ENCODE data around the gene TOMM40.
A peak's percentile ranks its signal among the peaks of the same experiment; 100 is the strongest.
"Not testable (repeated sequence)": the region's sequence is repeated elsewhere in the genome, so short reads cannot be mapped to it uniquely, and the experiment has no call there.

TOMM40 gene

DNA sequence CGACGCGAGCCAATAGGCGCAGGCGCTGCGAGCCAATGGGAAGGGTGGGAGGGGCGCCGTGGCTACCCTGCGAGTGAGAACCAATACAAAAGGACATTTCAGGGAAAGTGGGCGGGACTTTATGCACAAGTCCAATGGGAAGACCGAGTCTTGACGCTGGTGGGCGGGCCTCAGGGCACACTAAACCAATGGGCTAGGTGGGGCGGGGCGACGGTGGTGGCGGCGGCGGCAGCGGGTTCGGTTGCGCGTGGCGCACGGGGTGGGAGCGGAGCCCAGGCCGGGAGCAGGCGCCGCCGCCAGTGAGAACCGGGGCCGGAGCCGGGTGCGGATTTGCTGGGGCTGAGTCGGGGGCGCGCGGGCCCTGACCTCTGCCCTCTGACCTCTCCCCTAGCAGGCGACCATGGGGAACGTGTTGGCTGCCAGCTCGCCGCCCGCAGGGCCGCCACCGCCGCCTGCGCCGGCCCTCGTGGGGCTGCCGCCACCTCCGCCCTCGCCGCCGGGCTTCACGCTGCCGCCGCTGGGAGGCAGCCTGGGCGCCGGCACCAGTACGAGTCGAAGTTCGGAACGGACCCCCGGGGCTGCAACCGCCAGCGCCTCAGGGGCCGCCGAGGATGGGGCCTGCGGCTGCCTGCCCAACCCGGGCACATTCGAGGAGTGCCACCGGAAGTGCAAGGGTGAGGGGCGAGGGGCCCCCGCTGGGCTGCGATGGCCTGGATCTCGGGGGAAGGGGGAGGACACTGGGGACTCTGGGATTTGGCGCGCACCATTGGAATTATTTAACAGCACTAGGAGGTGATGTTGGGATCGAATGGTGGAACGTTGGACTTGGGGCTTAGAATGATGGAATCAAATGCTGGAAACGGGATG, at the start of gene TOMM40:
Gene TOMM40, plus strand, starts transcription at position 239 of the 867 bp plus-strand sequence. Its CDS starts 162 bp downstream, at position 401.
- DNase-seq (ENCODE audit: low spot score) (no peak), FAIRE-seq (no peak)

DNA sequence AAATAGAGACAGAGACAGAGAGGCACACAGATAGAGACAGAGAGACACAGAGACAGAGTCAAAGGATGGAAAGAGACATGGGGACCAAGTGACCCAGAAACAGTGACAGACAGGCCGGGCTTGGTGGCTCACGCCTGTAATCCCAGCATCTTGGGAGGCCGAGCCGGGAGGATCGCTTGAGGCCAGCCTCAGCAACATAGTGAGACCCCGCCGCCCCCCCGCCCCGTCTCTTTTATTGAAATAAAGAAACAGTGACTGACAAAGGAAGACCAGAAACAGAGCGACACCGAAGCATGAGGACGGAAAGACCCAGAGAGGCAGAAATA, 45.8 kb upstream of the TOMM40 start:
- DNase-seq (ENCODE audit: low spot score) (no peak), FAIRE-seq (no peak)

GRCh38 chr19:44845612-44846454, 45.2 kb upstream of the TOMM40 start, which contains the start of gene NECTIN2:
NECTIN2 (plus strand) TSS chr19:44846297; CDS start chr19:44846526, 229 bp downstream.
- FAIRE-seq (peak; percentile 94), DNase-seq (ENCODE audit: low spot score) (peak; percentile 99)

- no peak for FAIRE-seq
Observed at GRCh38 chr19:44846455-44847143, 44.5 kb upstream of the TOMM40 start.

GRCh38 chr19:44847144-44848035, 43.7 kb upstream of the TOMM40 start:
- FAIRE-seq (no peak), DNase-seq (ENCODE audit: low spot score) (peak; percentile 54)

More at GRCh38 chr19:44846455-44847143, 44.5 kb upstream of the TOMM40 start:
- DNase-seq (ENCODE audit: low spot score): no peak

- FAIRE-seq: no peak
Observed at GRCh38 chr19:44848036-44848811, 42.8 kb upstream of the TOMM40 start.

GRCh38 chr19:44848812-44849447, 42.1 kb upstream of the TOMM40 start:
- no peak for DNase-seq (ENCODE audit: low spot score)
- no peak for FAIRE-seq

More at GRCh38 chr19:44848036-44848811, 42.8 kb upstream of the TOMM40 start:
- no peak for DNase-seq (ENCODE audit: low spot score)

GRCh38 chr19:44850641-44851109, 40.4 kb upstream of the TOMM40 start:
- FAIRE-seq: no peak
- no peak for DNase-seq (ENCODE audit: low spot score)

GRCh38 chr19:44851427-44851826, 39.6 kb upstream of the TOMM40 start:
- no peak for DNase-seq (ENCODE audit: low spot score)

DNA sequence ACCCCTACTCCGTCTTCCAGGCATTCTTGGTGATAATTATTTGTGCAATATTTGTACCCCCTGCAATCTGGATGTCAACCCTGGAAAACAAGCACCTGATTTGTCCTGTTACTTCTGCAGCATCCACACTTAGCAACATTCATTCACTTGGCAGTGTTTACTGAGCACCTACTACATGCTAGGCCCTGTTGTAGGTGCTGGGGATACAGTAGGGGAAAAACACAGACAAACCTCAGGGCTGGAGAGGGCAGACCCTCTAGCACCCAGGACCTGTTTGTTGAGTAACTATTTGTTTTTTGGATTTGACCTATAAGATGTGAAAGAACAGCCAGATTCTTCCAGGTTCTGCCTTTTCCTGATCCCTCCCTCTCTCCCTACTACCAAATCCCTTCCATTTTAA, 35.4 kb upstream of the TOMM40 start:
- FAIRE-seq (no peak), DNase-seq (ENCODE audit: low spot score) (no peak)

More at GRCh38 chr19:44851427-44851826, 39.6 kb upstream of the TOMM40 start:
- FAIRE-seq: no peak

- DNase-seq (ENCODE audit: low spot score) (no peak), FAIRE-seq (no peak)
Observed at GRCh38 chr19:44856421-44857083, 34.5 kb upstream of the TOMM40 start.

DNA sequence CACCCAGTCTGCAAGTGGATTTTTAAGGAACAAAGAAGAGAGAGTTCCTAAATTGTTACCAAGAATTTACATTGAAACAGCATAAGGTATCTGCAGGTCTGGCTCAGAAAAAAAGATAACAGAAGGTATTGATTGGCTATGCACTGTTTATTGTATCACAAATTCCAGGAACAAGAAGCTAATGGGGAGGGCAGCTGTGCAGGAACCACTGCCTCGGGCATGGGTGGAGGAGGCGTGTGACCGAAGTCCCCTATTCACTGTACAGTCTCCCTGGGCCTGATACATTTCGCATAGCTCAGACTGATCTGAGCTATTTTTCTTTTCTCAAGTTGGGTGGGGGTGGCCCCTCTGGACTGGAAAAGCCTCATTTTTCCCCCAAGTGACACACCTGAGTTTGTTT, 33.2 kb upstream of the TOMM40 start:
- no peak for FAIRE-seq
- DNase-seq (ENCODE audit: low spot score): no peak

GRCh38 chr19:44861576-44861975, 29.5 kb upstream of the TOMM40 start:
- not testable (repeated sequence) for FAIRE-seq; DNase-seq (ENCODE audit: low spot score)

DNA sequence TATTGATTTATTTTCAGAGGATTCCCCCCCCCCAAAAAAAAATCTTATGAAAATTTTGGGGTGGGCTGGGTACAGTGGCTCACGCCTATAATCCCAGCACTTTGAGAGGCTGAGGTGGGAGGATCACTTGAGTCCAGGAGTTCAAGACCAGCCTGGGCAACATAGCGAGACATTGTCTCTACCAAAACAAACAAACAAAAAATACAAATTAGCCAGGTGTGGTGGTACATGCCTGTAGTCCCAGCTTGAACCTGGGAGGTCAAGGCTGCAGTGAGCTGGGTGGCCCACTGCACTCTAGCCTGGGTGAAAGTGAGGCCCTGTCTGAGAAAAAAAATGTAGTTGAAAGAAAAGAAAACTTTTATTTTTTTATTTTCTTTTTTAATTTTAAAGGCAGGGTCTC, 27.1 kb upstream of the TOMM40 start:
- DNase-seq (ENCODE audit: low spot score) (no peak), FAIRE-seq (no peak)

GRCh38 chr19:44865196-44865767, 25.8 kb upstream of the TOMM40 start:
- FAIRE-seq (no peak), DNase-seq (ENCODE audit: low spot score) (no peak)

DNA sequence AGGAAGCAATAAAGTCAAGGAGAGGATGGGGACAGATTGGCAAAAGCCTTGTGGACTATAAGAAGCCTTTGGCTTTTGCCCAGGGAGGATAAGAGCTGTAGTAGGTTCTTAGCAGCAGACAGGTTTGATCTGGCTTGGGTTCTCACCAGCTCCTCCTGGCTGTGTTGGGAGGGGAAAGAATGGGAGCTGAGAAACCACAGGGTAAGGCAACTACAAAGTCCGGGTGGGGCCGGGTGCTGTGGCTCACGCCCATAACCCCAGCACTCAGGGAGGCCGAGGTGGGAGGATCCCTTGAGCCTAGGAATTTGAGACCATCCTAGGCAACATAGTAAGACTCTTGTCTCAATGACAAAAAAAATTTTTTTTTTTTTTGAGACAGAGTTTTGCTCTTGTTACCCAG, 24.4 kb upstream of the TOMM40 start:
- DNase-seq (ENCODE audit: low spot score): no peak
- no peak for FAIRE-seq

GRCh38 chr19:44867578-44867977, 23.5 kb upstream of the TOMM40 start:
- FAIRE-seq: no peak
- DNase-seq (ENCODE audit: low spot score): no peak
